Measurements from ENCODE around the gene MACC1. TPM values are rescaled to one million over a fixed set of nuclear protein-coding genes. Genes with fewer than 3 reads are reported as not detected.

MACC1 gene
- total and polyA plus RNA-seq, 2 donors (not counting 1 experiment from before 2014, with no cell fraction given), result 0.92 to 6.2 TPM

- Histone ChIP-seq H2AFZ (ENCODE audit: insufficient read depth, low read depth, low read length, poor library complexity, severe bottlenecking) (no peak overlapping the region), H3K4me3 (ENCODE audit: control extremely low read depth in 1 of 5, extremely low read depth in 1 of 5, insufficient read depth in 1 of 5, low read depth in 2 of 5, low read length in 4 of 5) (no peak overlapping the region), H3K27me3 (replicated peaks in 1 of 4; ENCODE audit: control extremely low read depth in 1 of 4, control insufficient read depth in 3 of 4, insufficient read depth in 4 of 4, low read length in 3 of 4) (no peaks in the 10 kb centered on the region), H3K9me3 (ENCODE audit: control extremely low read depth in 1 of 3, control insufficient read depth in 2 of 3, insufficient read depth in 1 of 3, low read length in 2 of 3) (no peaks in the 10 kb centered on the region), H3K4me1 (ENCODE audit: control insufficient read depth in 2 of 2, insufficient read depth in 2 of 2, low read length in 2 of 2) (no peaks in the 10 kb centered on the region), H3K9ac (ENCODE audit: low read length) (no peak overlapping the region), H3K27ac (ENCODE audit: low read length in 2 of 2) (no peak overlapping the region), H3K79me2 (ENCODE audit: control insufficient read depth, insufficient read depth, low read length) (no peaks in the 10 kb centered on the region), H4K20me1 (ENCODE audit: control insufficient read depth, insufficient read depth, low read length, poor library complexity, severe bottlenecking) (no peaks in the 10 kb centered on the region), H3K36me3 (replicated peaks in 1 of 2; ENCODE audit: control extremely low read depth in 1 of 2, control insufficient read depth in 1 of 2, extremely low read depth in 1 of 2, insufficient read depth in 2 of 2, low read length in 1 of 2) (no peaks in the 10 kb centered on the region), H3K4me2 (replicated peaks; ENCODE audit: low read depth, low read length, poor library complexity, severe bottlenecking) (no peak overlapping the region)
- intact Hi-C loops (cut with micrococcal nuclease), result no loop called here
- ChIA-PET CTCF (interaction anchor here (0.8 to 1.2 kb wide), 2 partner anchors 10 to 13 kb away, joined by 3 read pairs; no protein-coding TSS in a partner anchor), POLR2A (no interaction called here)
- DNase-seq, result no peak
- TF ChIP-seq EZH2 (IDR thresholded peaks at IDR 0.05; ENCODE audit: borderline replicate concordance, insufficient read depth, low read depth, low read length, poor library complexity, severe bottlenecking) (no peak), CTCF (IDR thresholded peaks at IDR 0.05) (no peak)
- no peaks in the 10 kb centered on the region for H3K9me3 Mint-ChIP-seq (ENCODE audit: insufficient read depth)
- H3K4me1 Mint-ChIP-seq, result no peaks in the 10 kb centered on the region
- no peak for ATAC-seq (ENCODE audit: low read depth)
- H3K27ac Mint-ChIP-seq, result no peak overlapping the region
- no peaks in the 10 kb centered on the region for H3K27me3 Mint-ChIP-seq
- no peak overlapping the region for H3K4me3 Mint-ChIP-seq
Measured at GRCh38 chr7:20133803-20134202, 83.4 kb downstream of the MACC1 start.

- no peaks in the 10 kb centered on the region for H4K20me1 ChIP-seq (ENCODE audit: control insufficient read depth, insufficient read depth, low read length, poor library complexity, severe bottlenecking)
- H3K4me1 ChIP-seq (ENCODE audit: control insufficient read depth in 2 of 2, insufficient read depth in 2 of 2, low read length in 2 of 2), result no peaks in the 10 kb centered on the region
- no peak for ATAC-seq (ENCODE audit: low read depth)
- H3K4me3 Mint-ChIP-seq, result no peak overlapping the region
- intact Hi-C loops (cut with micrococcal nuclease), result no loop called here
- no peaks in the 10 kb centered on the region for H3K9me3 Mint-ChIP-seq (ENCODE audit: insufficient read depth)
- no peaks in the 10 kb centered on the region for H3K79me2 ChIP-seq (ENCODE audit: control insufficient read depth, insufficient read depth, low read length)
- no peaks in the 10 kb centered on the region for H3K27me3 ChIP-seq (replicated peaks in 1 of 4; ENCODE audit: control extremely low read depth in 1 of 4, control insufficient read depth in 3 of 4, insufficient read depth in 4 of 4, low read length in 3 of 4)
- H3K27me3 Mint-ChIP-seq, result no peaks in the 10 kb centered on the region
- H3K9ac ChIP-seq (ENCODE audit: low read length), result no peak overlapping the region
- no peak overlapping the region for H2AFZ ChIP-seq (ENCODE audit: insufficient read depth, low read depth, low read length, poor library complexity, severe bottlenecking)
- 100% methylated on average over 1 of the region's 2 CpGs for WGBS (ENCODE audit: insufficient coverage)
- ChIA-PET POLR2A (no interaction called here), CTCF (interaction anchor here (0.8 kb wide), 1 partner anchor 9 kb away, joined by 4 read pairs; no protein-coding TSS in a partner anchor)
- H3K27ac Mint-ChIP-seq, result no peak overlapping the region
- no peaks in the 10 kb centered on the region for H3K9me3 ChIP-seq (ENCODE audit: control extremely low read depth in 1 of 3, control insufficient read depth in 2 of 3, insufficient read depth in 1 of 3, low read length in 2 of 3)
- no peak overlapping the region for H3K4me2 ChIP-seq (replicated peaks; ENCODE audit: low read depth, low read length, poor library complexity, severe bottlenecking)
- H3K4me3 ChIP-seq (ENCODE audit: control extremely low read depth in 1 of 5, extremely low read depth in 1 of 5, insufficient read depth in 1 of 5, low read depth in 2 of 5, low read length in 4 of 5), result no peak overlapping the region
- no peaks in the 10 kb centered on the region for H3K4me1 Mint-ChIP-seq
- TF ChIP-seq EZH2 (IDR thresholded peaks at IDR 0.05; ENCODE audit: borderline replicate concordance, insufficient read depth, low read depth, low read length, poor library complexity, severe bottlenecking) (no peak), CTCF (IDR thresholded peaks at IDR 0.05) (no peak)
- no peaks in the 10 kb centered on the region for H3K36me3 ChIP-seq (replicated peaks in 1 of 2; ENCODE audit: control extremely low read depth in 1 of 2, control insufficient read depth in 1 of 2, extremely low read depth in 1 of 2, insufficient read depth in 2 of 2, low read length in 1 of 2)
- no peak for DNase-seq
- no peak overlapping the region for H3K27ac ChIP-seq (ENCODE audit: low read length in 2 of 2)
Measured at GRCh38 chr7:20132585-20132984, 84.6 kb downstream of the MACC1 start.
